Tibial artery (tissue), 4 donors: ENCODE measurements around the gene VAV2.

ENCODE experiments used
- DNase-seq, 2 donors: peaks; one replicate each; pipeline ENCODE4 v3.0.0-alpha.2; 2019
- H3K27ac ChIP-seq, 2 donors: fragments of 200-600 bp; sonication (generic) in 1 of 2; 1 replicate in 1 of 2; 2 replicates in 1 of 2; pipeline ENCODE4 v1.5.1; 2018 to 2019; ENCODE audit warnings: mild to moderate bottlenecking in 1 of 2
- H3K27me3 ChIP-seq, 2 donors: fragments of 200-600 bp; sonication (generic) in 1 of 2; one replicate each; pipeline versions ENCODE4 v1.5.1 to v1.6.0; 2016 to 2019
- H3K36me3 ChIP-seq, 3 donors: fragments of 200-600 bp; sonication (generic) in 2 of 3; one replicate each; pipeline ENCODE4 v1.5.1; 2016 to 2019; ENCODE audit warnings: mild to moderate bottlenecking in 2 of 3
- H3K4me1 ChIP-seq, 4 donors: fragments of 200-600 bp; sonication (generic) in 2 of 4; 1 replicate in 3 of 4; 2 replicates in 1 of 4; pipeline ENCODE4 v1.5.1; 2016 to 2019
- H3K4me3 ChIP-seq, 2 donors: fragments of 200-600 bp; sonication (generic) in 1 of 2; 1 replicate in 1 of 2; 2 replicates in 1 of 2; pipeline ENCODE4 v1.5.1; 2018 to 2019; ENCODE audit warnings: mild to moderate bottlenecking in 2 of 2
- H3K9me3 ChIP-seq, 3 donors: fragments of 200-600 bp; sonication (generic) in 1 of 3; one replicate each; pipeline ENCODE4 v1.5.1; 2016 to 2019
- intact Hi-C: fragments of 100-400 bp; cut with DNase I; formaldehyde crosslinking; loops from one replicate; pipeline ENCODE4 v1.15.0; 2023; ENCODE audit warnings: low total_unique reads
- TF ChIP-seq, protein P1 (sequence below), 2 experiments: fragments of 200-600 bp in 1 of 2; fragments of 450-650 bp in 1 of 2; IDR thresholded peaks; one replicate each; pipeline ENCODE4 v1.5.1; 2017 to 2019; ENCODE audit warnings: antibody characterized with exemption in 2 of 2, mild to moderate bottlenecking in 1 of 2, moderate library complexity in 1 of 2

The VAV2 gene

DNA sequence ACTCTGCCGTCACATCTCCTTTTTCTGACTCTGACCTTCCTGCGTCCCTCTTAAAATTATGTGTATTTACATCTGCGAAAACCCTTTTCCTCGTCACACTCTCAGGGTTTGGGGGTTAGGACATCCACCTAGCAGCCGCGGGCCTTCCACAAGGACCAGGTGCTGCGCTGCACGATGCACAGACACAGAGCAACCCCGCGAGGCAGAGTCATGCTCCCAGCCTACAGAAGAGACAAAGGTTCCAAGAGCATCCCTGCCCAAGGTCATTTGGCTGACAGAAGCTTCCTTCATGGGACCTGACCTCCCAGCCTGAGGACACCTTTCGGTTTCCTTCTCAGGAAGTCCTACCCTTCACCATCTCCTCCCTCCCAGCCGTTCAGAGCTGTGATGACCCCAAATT lies 135.3 kb downstream of the VAV2 start:
- Histone ChIP-seq H3K4me3 (no peak overlapping the region), H3K27me3 (no peaks in the 10 kb centered on the region), H3K36me3 (peaks cover 0 to 5% (median 0%) of the 10 kb centered on the region in 3 donors), H3K4me1 (no peaks in the 10 kb centered on the region), H3K27ac (no peak overlapping the region), H3K9me3 (no peaks in the 10 kb centered on the region)
- no peak for DNase-seq
- intact Hi-C loops: no loop called here
- TF ChIP-seq, protein P1, sequence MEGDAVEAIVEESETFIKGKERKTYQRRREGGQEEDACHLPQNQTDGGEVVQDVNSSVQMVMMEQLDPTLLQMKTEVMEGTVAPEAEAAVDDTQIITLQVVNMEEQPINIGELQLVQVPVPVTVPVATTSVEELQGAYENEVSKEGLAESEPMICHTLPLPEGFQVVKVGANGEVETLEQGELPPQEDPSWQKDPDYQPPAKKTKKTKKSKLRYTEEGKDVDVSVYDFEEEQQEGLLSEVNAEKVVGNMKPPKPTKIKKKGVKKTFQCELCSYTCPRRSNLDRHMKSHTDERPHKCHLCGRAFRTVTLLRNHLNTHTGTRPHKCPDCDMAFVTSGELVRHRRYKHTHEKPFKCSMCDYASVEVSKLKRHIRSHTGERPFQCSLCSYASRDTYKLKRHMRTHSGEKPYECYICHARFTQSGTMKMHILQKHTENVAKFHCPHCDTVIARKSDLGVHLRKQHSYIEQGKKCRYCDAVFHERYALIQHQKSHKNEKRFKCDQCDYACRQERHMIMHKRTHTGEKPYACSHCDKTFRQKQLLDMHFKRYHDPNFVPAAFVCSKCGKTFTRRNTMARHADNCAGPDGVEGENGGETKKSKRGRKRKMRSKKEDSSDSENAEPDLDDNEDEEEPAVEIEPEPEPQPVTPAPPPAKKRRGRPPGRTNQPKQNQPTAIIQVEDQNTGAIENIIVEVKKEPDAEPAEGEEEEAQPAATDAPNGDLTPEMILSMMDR (IDR thresholded peaks at IDR 0.05): no peak

DNA sequence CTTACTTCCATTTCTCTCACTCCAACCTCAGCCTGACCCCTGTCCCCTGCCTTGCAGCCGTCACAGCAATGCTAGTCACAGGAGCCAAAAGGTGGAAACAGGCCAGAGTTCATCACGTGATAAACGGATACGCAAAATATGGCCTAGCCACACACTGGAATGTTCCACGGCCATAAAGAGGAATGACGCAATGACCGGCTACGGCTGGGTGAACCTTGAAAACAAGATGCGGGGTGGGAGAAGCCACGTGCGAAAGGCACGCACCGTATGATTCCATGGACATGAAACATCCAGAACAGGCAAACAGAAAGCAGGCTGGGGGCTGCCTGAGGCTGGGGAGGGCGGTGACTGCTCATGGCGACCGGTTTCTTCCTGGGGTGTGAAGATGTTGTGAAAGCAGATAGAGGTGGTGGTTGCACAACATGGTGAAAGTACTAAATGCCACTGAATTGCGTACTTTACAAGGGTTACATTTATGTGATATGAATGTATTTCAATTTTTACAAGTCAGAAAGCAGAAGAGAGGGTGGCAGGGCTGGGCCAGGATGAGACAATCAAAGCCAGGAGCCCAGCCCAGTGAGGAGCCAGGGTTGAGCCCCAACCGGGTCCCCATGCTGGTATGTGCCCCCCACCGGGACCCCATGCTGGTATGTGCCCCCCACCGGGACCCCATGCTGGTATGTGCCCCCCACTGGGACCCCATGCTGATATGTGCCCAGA lies 136.2 kb downstream of the VAV2 start:
- intact Hi-C loops: no loop called here
- H3K27me3 ChIP-seq: no peaks in the 10 kb centered on the region
- H3K9me3 ChIP-seq: no peaks in the 10 kb centered on the region
- no peak overlapping the region for H3K4me3 ChIP-seq
- H3K4me1 ChIP-seq: no peaks in the 10 kb centered on the region
- H3K36me3 ChIP-seq: peaks cover 0 to 5% (median 0%) of the 10 kb centered on the region in 3 donors
- peak; percentile 53 to 72 for DNase-seq
- TF ChIP-seq, protein P1 (IDR thresholded peaks at IDR 0.05): no peak
- H3K27ac ChIP-seq: no peak overlapping the region

DNA sequence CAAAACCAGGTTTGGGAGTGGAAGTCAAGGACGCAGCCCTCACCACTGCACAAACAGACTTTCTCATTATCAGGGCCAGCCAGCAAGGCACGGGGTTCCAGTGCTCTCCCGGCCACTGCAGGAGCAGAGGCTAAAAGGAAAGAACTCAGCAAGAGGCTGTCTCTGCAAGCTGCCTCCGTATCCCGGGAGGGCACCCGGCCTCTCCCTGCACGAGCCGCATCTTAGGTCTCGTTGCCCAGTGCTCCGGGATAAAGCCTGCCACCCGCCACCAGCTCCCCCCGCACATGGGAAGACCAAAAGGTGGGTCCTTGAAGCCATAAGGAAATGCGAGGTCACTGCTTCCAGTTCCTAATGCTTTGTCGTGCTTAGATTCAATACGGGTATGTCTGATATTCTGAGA lies 136.8 kb downstream of the VAV2 start:
- H3K4me1 ChIP-seq: no peaks in the 10 kb centered on the region
- no peaks in the 10 kb centered on the region for H3K9me3 ChIP-seq
- H3K36me3 ChIP-seq: peaks cover 0 to 2% (median 0%) of the 10 kb centered on the region in 3 donors
- no peak overlapping the region for H3K27ac ChIP-seq
- no peak overlapping the region for H3K4me3 ChIP-seq
- H3K27me3 ChIP-seq: no peaks in the 10 kb centered on the region
- TF ChIP-seq, protein P1 (IDR thresholded peaks at IDR 0.05): no peak
- intact Hi-C loops: no loop called here
- no peak for DNase-seq

DNA sequence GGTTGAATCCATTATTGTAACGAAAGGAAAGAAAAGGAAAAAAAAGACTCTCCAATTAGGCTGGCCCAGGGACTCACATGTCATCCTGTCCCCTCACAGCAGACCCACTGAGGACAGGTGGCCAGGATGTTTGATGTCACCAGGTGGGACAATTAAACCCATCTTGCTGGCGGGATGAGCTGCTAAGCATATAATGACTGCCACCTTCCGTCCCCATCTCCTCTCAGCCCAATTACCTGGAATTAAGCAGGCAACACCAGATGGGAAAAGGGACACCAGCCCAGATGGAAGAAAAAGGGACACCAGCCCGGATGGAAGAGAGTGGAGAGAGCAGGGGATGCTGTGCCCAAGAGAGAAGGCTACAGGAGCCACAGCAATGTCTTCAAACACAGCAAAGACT lies 137.4 kb downstream of the VAV2 start:
- no peaks in the 10 kb centered on the region for H3K36me3 ChIP-seq
- no peaks in the 10 kb centered on the region for H3K4me1 ChIP-seq
- TF ChIP-seq, protein P1 (IDR thresholded peaks at IDR 0.05): no peak
- H3K4me3 ChIP-seq: no peak overlapping the region
- H3K27me3 ChIP-seq: no peaks in the 10 kb centered on the region
- intact Hi-C loops: no loop called here
- no peak for DNase-seq
- H3K9me3 ChIP-seq: no peaks in the 10 kb centered on the region
- H3K27ac ChIP-seq: no peak overlapping the region

DNA sequence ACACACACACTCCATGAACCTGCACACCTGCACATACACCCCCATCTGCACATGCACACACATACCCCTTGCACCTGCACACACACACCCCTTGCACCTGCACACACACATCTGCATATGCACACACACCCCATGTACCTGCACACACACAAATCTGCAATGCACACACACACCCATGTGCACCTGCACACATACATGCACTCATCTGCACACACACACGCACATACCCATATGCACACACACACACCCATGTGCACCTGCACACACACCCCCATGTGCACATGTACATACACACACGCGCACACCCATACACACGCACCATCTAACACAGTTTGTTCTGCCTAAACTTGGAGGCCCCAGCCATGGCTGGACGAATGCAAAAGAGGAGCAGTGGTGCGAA lies 138.1 kb downstream of the VAV2 start:
- no peaks in the 10 kb centered on the region for H3K36me3 ChIP-seq

More for the DNA sequence above, 138.1 kb downstream of the VAV2 start:
- Histone ChIP-seq H3K4me3 (no peak overlapping the region), H3K9me3 (no peaks in the 10 kb centered on the region), H3K4me1 (no peaks in the 10 kb centered on the region), H3K27ac (no peak overlapping the region), H3K27me3 (no peaks in the 10 kb centered on the region)
- no peak for DNase-seq
- intact Hi-C loops: no loop called here
- TF ChIP-seq, protein P1 (IDR thresholded peaks at IDR 0.05): no peak
